H9 (cell line): ENCODE measurements around the gene CENPL. TPM values are rescaled to one million over a fixed set of nuclear protein-coding genes. Genes with fewer than 3 reads are reported as not detected.

ENCODE experiments used
- DNase-seq: peaks from one replicate; pipeline ENCODE4 v3.0.0-alpha.2; 2017
- H2AFZ ChIP-seq: one replicate; pipeline ENCODE4 v1.6.1; 2013; ENCODE audit warnings: mild to moderate bottlenecking, low read length, control low read depth, moderate library complexity
- H2AK5ac ChIP-seq: 2 replicates; pipeline ENCODE4 v1.6.1; 2013; ENCODE audit warnings: low read length, control low read depth, mixed read lengths; ENCODE audit not compliant: insufficient read length
- H2BK120ac ChIP-seq: one replicate; pipeline ENCODE4 v1.6.1; 2013; ENCODE audit warnings: low read depth, mild to moderate bottlenecking, low read length, control low read depth, inconsistent platforms; ENCODE audit not compliant: poor library complexity, severe bottlenecking
- H2BK12ac ChIP-seq: 2 replicates; pipeline ENCODE4 v1.6.1; 2013; ENCODE audit warnings: low read length, control low read depth, mixed read lengths, low read depth; ENCODE audit not compliant: insufficient read length
- H2BK15ac ChIP-seq: 2 replicates; pipeline ENCODE4 v1.6.1; 2013; ENCODE audit warnings: low read depth, low read length, control low read depth
- H2BK20ac ChIP-seq: one replicate; pipeline ENCODE4 v1.6.1; 2013; ENCODE audit warnings: low read depth, mild to moderate bottlenecking, low read length, control low read depth, inconsistent platforms; ENCODE audit not compliant: poor library complexity, severe bottlenecking
- H2BK5ac ChIP-seq: 2 replicates; pipeline ENCODE4 v1.6.1; 2013; ENCODE audit warnings: low read length, control low read depth, mixed read lengths; ENCODE audit not compliant: insufficient read length
- H3K14ac ChIP-seq: 2 replicates; pipeline ENCODE4 v1.6.1; 2013; ENCODE audit warnings: low read length, control low read depth; ENCODE audit not compliant: insufficient read depth
- H3K18ac ChIP-seq: 2 replicates; pipeline ENCODE4 v1.6.1; 2013; ENCODE audit warnings: low read depth, mild to moderate bottlenecking, mixed read lengths, low read length, control low read depth; ENCODE audit not compliant: insufficient read length
- H3K23ac ChIP-seq: 2 replicates; pipeline ENCODE4 v1.6.1; 2013; ENCODE audit warnings: low read length, control low read depth, mixed read lengths, low read depth; ENCODE audit not compliant: insufficient read length
- H3K23me2 ChIP-seq: 2 replicates; pipeline ENCODE4 v1.6.1; 2013; ENCODE audit warnings: low read depth, mild to moderate bottlenecking, mixed read lengths, low read length, control low read depth; ENCODE audit not compliant: insufficient read length, poor library complexity, severe bottlenecking
- H3K27ac ChIP-seq: 2 replicates; pipeline ENCODE4 v1.5.1; 2013; ENCODE audit warnings: low read length, control low read depth, mixed read lengths, low read depth; ENCODE audit not compliant: insufficient read length
- H3K27me3 ChIP-seq: 2 replicates; pipeline ENCODE4 v1.6.1; 2013; ENCODE audit warnings: low read length, control low read depth, inconsistent platforms; ENCODE audit not compliant: insufficient read depth
- H3K4ac ChIP-seq: 2 replicates; pipeline ENCODE4 v1.6.1; 2013; ENCODE audit warnings: low read depth, mild to moderate bottlenecking, control low read depth, inconsistent platforms, low read length, moderate library complexity
- H3K4me1 ChIP-seq: 2 replicates; pipeline ENCODE4 v1.6.1; 2013; ENCODE audit warnings: low read length, control low read depth, inconsistent platforms; ENCODE audit not compliant: insufficient read depth
- H3K4me2 ChIP-seq: 2 replicates; pipeline ENCODE4 v1.6.1; 2013; ENCODE audit warnings: low read length, control low read depth, mixed read lengths; ENCODE audit not compliant: insufficient read length, insufficient read depth
- H3K56ac ChIP-seq: 2 replicates; pipeline ENCODE4 v1.6.1; 2013; ENCODE audit warnings: low read depth, mild to moderate bottlenecking, mixed read lengths, low read length, control low read depth; ENCODE audit not compliant: insufficient read length
- H3K79me1 ChIP-seq: 2 replicates; pipeline ENCODE4 v1.6.1; 2013; ENCODE audit warnings: low read depth, mild to moderate bottlenecking, moderate library complexity, low read length, control low read depth, inconsistent platforms; ENCODE audit not compliant: insufficient read depth, poor library complexity, severe bottlenecking
- H3K79me2 ChIP-seq: 2 replicates; pipeline ENCODE4 v1.6.1; 2013; ENCODE audit warnings: low read length, control low read depth, inconsistent platforms; ENCODE audit not compliant: insufficient read depth
- H3K9ac ChIP-seq: 2 replicates; pipeline ENCODE4 v1.6.1; 2013; ENCODE audit warnings: low read length, control low read depth, mixed read lengths; ENCODE audit not compliant: insufficient read length; ENCODE audit errors: extremely low read depth
- H3K9me3 ChIP-seq: one replicate; pipeline ENCODE4 v1.6.1; 2013; ENCODE audit warnings: low read depth, low read length, inconsistent platforms; ENCODE audit not compliant: control insufficient read depth
- H3T11ph ChIP-seq: one replicate; pipeline ENCODE4 v1.6.1; 2013; ENCODE audit warnings: mild to moderate bottlenecking, low read length, control low read depth, inconsistent platforms
- H4K20me1 ChIP-seq: one replicate; pipeline ENCODE4 v1.6.1; 2013; ENCODE audit not compliant: control insufficient read depth, insufficient read length, insufficient read depth
- H4K5ac ChIP-seq: 2 replicates; pipeline ENCODE4 v1.6.1; 2013; ENCODE audit warnings: low read depth, mild to moderate bottlenecking, mixed read lengths, low read length, control low read depth; ENCODE audit not compliant: insufficient read length
- H4K8ac ChIP-seq: replicated peaks from 2 replicates; pipeline ENCODE4 v1.6.1; 2013; ENCODE audit warnings: low read length, control low read depth, mixed read lengths, low read depth; ENCODE audit not compliant: insufficient read length
- H4K91ac ChIP-seq: 2 replicates; pipeline ENCODE4 v1.6.1; 2013; ENCODE audit warnings: low read depth, mild to moderate bottlenecking, moderate library complexity, mixed read lengths, low read length, control low read depth; ENCODE audit not compliant: insufficient read length
- H3K27ac Mint-ChIP-seq, 3 experiments: 2 replicates in 2 of 3; 3 replicates in 1 of 3; pipeline ENCODE4 v1.8.0; 2020 to 2021; ENCODE audit warnings: mixed read lengths in 3 of 3, mild to moderate bottlenecking in 1 of 3, moderate library complexity in 1 of 3
- H3K27me3 Mint-ChIP-seq: 2 replicates; pipeline ENCODE4 v1.8.0; 2021; ENCODE audit warnings: low read depth, mild to moderate bottlenecking, moderate library complexity, mixed read lengths
- H3K36me3 Mint-ChIP-seq, 3 experiments: 2 replicates in 2 of 3; 3 replicates in 1 of 3; pipeline ENCODE4 v1.8.0; 2020 to 2021; ENCODE audit warnings: low read depth in 3 of 3, mixed read lengths in 3 of 3; ENCODE audit not compliant: insufficient read depth in 1 of 3
- H3K4me1 Mint-ChIP-seq, 2 experiments: 2 replicates each; pipeline ENCODE4 v1.8.0; 2020; ENCODE audit warnings: mixed read lengths in 2 of 2
- H3K4me3 Mint-ChIP-seq, 2 experiments: 2 replicates in 1 of 2; 3 replicates in 1 of 2; pipeline ENCODE4 v1.8.0; 2020 to 2021; ENCODE audit warnings: mild to moderate bottlenecking in 2 of 2, mixed read lengths in 2 of 2, moderate library complexity in 1 of 2
- H3K9me3 Mint-ChIP-seq, 2 experiments: 2 replicates in 1 of 2; 3 replicates in 1 of 2; pipeline ENCODE4 v1.8.0; 2020; ENCODE audit warnings: mild to moderate bottlenecking in 2 of 2, mixed read lengths in 2 of 2, moderate library complexity in 1 of 2
- WGBS: extraction: QIAGEN DNeasy Blood & Tissue Kit; methylation state at CpG from one replicate; pipeline ENCODE4 v1.1.7; 2013; ENCODE audit warnings: missing lambda C conversion rate, low lambda C conversion rate, mixed read lengths; ENCODE audit not compliant: insufficient read length; ENCODE audit errors: extremely low coverage; 5-methylcytosine and 5-hydroxymethylcytosine counted together
- total RNA-seq: library from RNA; stranded (reverse); gene quantifications from 2 replicates; pipeline ENCODE4 v1.2.1, GENCODE V29; 2021
- TF ChIP-seq, protein P1 (sequence below): fragments of 200-600 bp; sonication (generic); conservative IDR thresholded peaks from 3 replicates; pipeline ENCODE4 v1.8.0; 2021; ENCODE audit warnings: antibody characterized with exemption, mild to moderate bottlenecking

CENPL gene
- total RNA-seq, 1 experiment from 2014 or later = 14.4 TPM

DNA sequence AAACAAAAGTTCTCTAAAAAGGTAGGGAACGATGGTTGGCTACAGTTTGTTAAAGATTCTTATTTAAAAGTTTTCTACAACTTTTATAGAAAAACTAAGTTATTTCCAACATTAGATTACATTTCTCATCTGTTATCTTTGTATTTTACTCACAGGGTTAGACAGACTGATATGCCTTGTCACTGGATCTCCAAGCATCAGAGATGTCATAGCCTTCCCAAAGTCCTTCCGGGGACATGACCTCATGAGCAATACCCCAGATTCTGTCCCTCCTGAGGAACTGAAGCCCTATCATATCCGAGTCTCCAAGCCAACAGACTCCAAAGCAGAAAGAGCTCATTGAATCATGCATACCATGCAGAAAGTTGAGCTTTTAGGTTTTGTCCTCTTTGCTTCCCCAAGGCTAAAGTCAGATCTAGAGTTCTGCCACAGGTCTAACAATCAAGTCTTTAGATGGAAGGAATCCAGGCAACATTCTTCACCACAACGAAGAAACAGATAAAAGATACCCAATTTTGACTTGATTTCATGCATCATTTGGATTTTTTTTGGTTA is 32.8 kb upstream of the CENPL start:
- Histone ChIP-seq H3K9me3 (no peaks in the 10 kb centered on the region), H2BK20ac (no peak overlapping the region), H2AK5ac (no peak overlapping the region), H2BK15ac (no peak overlapping the region), H2BK120ac (no peak overlapping the region), H3K27me3 (no peaks in the 10 kb centered on the region), H3K27ac (no peak overlapping the region), H4K91ac (no peak overlapping the region), H4K8ac (no peak overlapping the region), H3K23ac (no peak overlapping the region), H2BK5ac (no peak overlapping the region), H3K56ac (no peak overlapping the region), H3K79me1 (no peaks in the 10 kb centered on the region), H3K18ac (no peak overlapping the region), H3K14ac (no peak overlapping the region), H4K20me1 (no peaks in the 10 kb centered on the region), H3K4me1 (no peaks in the 10 kb centered on the region; the same call in 1 of the 2 replicates), H3K79me2 (no peaks in the 10 kb centered on the region), H2BK12ac (no peak overlapping the region), H3K4me2 (no peak overlapping the region), H4K5ac (no peak overlapping the region), H3T11ph (no peak overlapping the region), H3K23me2 (no peaks in the 10 kb centered on the region), H2AFZ (no peak overlapping the region), H3K4ac (no peak overlapping the region), H3K9ac (no peak overlapping the region)
- peaks cover 9 to 10% of the 10 kb centered on the region in 2 experiments for H3K4me1 Mint-ChIP-seq
- H3K27ac Mint-ChIP-seq = no peak overlapping the region; a peak in 1 of 7 replicates
- no peaks in the 10 kb centered on the region for H3K9me3 Mint-ChIP-seq
- DNase-seq = no peak
- peaks cover 21 to 69% (median 50%) of the 10 kb centered on the region in 3 experiments for H3K36me3 Mint-ChIP-seq
- H3K27me3 Mint-ChIP-seq = no peaks in the 10 kb centered on the region
- TF ChIP-seq, protein P1, sequence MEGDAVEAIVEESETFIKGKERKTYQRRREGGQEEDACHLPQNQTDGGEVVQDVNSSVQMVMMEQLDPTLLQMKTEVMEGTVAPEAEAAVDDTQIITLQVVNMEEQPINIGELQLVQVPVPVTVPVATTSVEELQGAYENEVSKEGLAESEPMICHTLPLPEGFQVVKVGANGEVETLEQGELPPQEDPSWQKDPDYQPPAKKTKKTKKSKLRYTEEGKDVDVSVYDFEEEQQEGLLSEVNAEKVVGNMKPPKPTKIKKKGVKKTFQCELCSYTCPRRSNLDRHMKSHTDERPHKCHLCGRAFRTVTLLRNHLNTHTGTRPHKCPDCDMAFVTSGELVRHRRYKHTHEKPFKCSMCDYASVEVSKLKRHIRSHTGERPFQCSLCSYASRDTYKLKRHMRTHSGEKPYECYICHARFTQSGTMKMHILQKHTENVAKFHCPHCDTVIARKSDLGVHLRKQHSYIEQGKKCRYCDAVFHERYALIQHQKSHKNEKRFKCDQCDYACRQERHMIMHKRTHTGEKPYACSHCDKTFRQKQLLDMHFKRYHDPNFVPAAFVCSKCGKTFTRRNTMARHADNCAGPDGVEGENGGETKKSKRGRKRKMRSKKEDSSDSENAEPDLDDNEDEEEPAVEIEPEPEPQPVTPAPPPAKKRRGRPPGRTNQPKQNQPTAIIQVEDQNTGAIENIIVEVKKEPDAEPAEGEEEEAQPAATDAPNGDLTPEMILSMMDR = no peak
- no CpG with 5 or more reads among the region's 4 CpGs for WGBS
- no peak overlapping the region for H3K4me3 Mint-ChIP-seq
